ENCODE results near the gene SLC23A2.

- no peak for TF ChIP-seq ZNF274 (IDR thresholded peaks at IDR 0.05; ENCODE audit: low read depth, low read length)
- TF ChIP-seq SUZ12 (IDR thresholded peaks at IDR 0.05; ENCODE audit: extremely low read depth, insufficient read depth, insufficient read length), result no peak
- TF ChIP-seq YY1 (IDR thresholded peaks at IDR 0.05; ENCODE audit: insufficient read depth, insufficient read length), result no peak
These were observed 71.5 kb downstream of the SLC23A2 start for GRCh38 chr20:4929686-4930397.

All from NT2/D1 (cell line).